HG03097 (cell line): ENCODE results near the gene AGAP1.
A peak's percentile ranks its signal among the peaks of the same experiment; 100 is the strongest.

ENCODE experiments used
- ATAC-seq: cut with Tn5 transposase; IDR thresholded peaks from one replicate; pipeline ENCODE4 v1.9.1; 2021; ENCODE audit not compliant: unreplicated experiment, low FRiP score

Gene AGAP1

GRCh38 chr2:235774153-235774870 is 280.5 kb downstream of the AGAP1 start:
- no peak for ATAC-seq

- ATAC-seq: no peak
Observed at GRCh38 chr2:235776531-235776930, 282.7 kb downstream of the AGAP1 start.

GRCh38 chr2:235779444-235779896 is 285.6 kb downstream of the AGAP1 start:
- ATAC-seq: peak; percentile 61

GRCh38 chr2:235780401-235780800 is 286.6 kb downstream of the AGAP1 start:
- no peak for ATAC-seq

- ATAC-seq: no peak
Observed at GRCh38 chr2:235781775-235782174, 287.9 kb downstream of the AGAP1 start.

- ATAC-seq: no peak
Observed at GRCh38 chr2:235784788-235785187, 290.9 kb downstream of the AGAP1 start.

GRCh38 chr2:235789552-235789951 is 295.7 kb downstream of the AGAP1 start:
- no peak for ATAC-seq

- no peak for ATAC-seq
Observed at GRCh38 chr2:235793163-235793752, 299.4 kb downstream of the AGAP1 start.

GRCh38 chr2:235799281-235799680 is 305.4 kb downstream of the AGAP1 start:
- no peak for ATAC-seq

GRCh38 chr2:235802542-235802941 is 308.7 kb downstream of the AGAP1 start:
- ATAC-seq: no peak

GRCh38 chr2:235803028-235803427 is 309.2 kb downstream of the AGAP1 start:
- no peak for ATAC-seq

GRCh38 chr2:235804676-235805075 is 310.8 kb downstream of the AGAP1 start:
- no peak for ATAC-seq

GRCh38 chr2:235806986-235807750 is 313.3 kb downstream of the AGAP1 start:
- no peak for ATAC-seq

GRCh38 chr2:235808366-235808765 is 314.5 kb downstream of the AGAP1 start:
- ATAC-seq: no peak

GRCh38 chr2:235810252-235810651 is 316.4 kb downstream of the AGAP1 start:
- no peak for ATAC-seq

- no peak for ATAC-seq
Observed at GRCh38 chr2:235810846-235811245, 317.0 kb downstream of the AGAP1 start.

- ATAC-seq: no peak
Observed at GRCh38 chr2:235811446-235812184, 317.8 kb downstream of the AGAP1 start.

GRCh38 chr2:235812185-235812665 is 318.4 kb downstream of the AGAP1 start:
- ATAC-seq: no peak

- ATAC-seq: no peak
Observed at GRCh38 chr2:235813398-235813797, 319.6 kb downstream of the AGAP1 start.

GRCh38 chr2:235820571-235820970 is 326.7 kb downstream of the AGAP1 start:
- ATAC-seq: no peak

GRCh38 chr2:235824331-235824730 is 330.5 kb downstream of the AGAP1 start:
- no peak for ATAC-seq
